ENCODE measurements around the gene CA6.
"Not testable (repeated sequence)": the region's sequence is repeated elsewhere in the genome, so short reads cannot be mapped to it uniquely, and the experiment has no call there.

Gene CA6

DNA sequence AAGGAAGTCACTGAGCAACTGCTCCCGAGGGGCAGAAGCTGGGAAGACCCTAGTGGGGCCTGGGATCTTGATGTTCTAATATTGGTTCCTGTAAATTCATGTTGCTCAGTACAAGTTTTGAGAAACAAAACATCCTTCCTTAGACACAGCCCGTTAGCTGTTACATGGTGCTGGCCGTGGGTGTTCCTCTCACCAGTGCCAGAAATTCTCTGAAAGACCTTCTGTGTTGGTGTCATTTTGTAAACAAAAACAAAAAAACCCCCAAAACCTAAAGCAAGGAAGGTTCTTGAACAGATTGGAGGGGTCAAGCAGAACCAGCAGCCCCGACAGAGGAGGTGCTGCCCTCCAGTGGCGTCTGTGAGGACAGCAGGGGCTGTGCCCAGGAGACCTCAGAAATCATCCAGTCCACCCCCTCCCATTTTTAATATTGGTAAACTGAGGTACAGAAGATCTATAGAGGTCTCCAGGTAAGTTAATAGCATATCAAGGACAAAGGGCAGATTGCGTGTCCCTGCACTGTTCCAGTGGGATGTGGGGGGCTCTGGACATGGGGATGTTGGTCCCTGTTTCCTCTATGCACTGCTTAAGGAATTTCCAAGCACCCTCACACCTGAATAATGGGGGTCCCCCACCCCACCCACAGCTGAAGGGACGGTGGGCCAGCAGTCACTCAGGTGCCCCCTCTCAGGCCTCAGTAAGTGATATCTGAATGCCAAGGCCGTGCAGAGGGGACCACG, 42.4 kb downstream of the CA6 start:
- TF ChIP-seq ZFX (IDR thresholded peaks at IDR 0.05; ENCODE audit: borderline replicate concordance), result no peak
- TF ChIP-seq, protein P1, sequence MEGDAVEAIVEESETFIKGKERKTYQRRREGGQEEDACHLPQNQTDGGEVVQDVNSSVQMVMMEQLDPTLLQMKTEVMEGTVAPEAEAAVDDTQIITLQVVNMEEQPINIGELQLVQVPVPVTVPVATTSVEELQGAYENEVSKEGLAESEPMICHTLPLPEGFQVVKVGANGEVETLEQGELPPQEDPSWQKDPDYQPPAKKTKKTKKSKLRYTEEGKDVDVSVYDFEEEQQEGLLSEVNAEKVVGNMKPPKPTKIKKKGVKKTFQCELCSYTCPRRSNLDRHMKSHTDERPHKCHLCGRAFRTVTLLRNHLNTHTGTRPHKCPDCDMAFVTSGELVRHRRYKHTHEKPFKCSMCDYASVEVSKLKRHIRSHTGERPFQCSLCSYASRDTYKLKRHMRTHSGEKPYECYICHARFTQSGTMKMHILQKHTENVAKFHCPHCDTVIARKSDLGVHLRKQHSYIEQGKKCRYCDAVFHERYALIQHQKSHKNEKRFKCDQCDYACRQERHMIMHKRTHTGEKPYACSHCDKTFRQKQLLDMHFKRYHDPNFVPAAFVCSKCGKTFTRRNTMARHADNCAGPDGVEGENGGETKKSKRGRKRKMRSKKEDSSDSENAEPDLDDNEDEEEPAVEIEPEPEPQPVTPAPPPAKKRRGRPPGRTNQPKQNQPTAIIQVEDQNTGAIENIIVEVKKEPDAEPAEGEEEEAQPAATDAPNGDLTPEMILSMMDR (IDR thresholded peaks at IDR 0.05), result peak; percentile 97
- no peak overlapping the region for H3K27ac ChIP-seq

DNA sequence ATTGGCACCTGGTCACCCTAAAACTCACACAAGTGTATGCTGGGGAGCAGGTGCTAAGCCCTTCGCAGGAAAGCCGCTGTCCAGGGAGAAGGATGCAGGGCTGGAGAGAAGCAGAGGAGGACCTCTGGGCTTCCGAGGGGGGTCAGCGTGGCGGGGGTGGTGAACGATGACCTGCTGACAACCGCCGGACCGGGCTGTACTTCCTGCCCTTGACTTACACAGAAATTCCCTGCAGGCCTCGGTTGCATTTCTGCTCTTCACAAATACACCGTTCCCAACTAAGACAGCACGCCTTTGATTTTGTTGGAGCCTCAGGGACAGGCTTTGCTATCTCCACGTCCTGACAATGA, 42.9 kb downstream of the CA6 start:
- H3K27ac ChIP-seq, result no peak overlapping the region
- no peak for TF ChIP-seq ZFX (IDR thresholded peaks at IDR 0.05; ENCODE audit: borderline replicate concordance)
- TF ChIP-seq, protein P1 (IDR thresholded peaks at IDR 0.05), result no peak

DNA sequence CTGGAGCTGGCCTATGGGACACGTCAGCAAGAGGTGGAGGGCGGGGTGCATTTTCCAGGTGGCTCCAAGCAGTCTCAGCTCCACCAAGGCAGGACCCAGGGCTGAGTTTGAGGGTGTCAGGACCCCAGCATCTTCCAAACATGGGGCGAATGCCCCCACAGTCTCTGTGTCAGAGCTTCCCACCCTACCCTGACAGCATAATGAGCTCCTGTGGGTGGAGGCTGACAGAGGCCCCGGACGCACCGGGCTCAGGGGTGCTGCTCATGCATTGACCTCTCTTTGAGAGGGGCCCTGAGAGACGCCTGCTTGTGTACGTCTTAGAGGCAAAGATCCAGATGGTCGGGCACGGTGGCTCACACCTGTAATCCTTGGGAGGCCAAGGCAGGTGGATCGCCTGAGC, 43.4 kb downstream of the CA6 start:
- H3K27ac ChIP-seq, result no peak overlapping the region
- no peak for TF ChIP-seq ZFX (IDR thresholded peaks at IDR 0.05; ENCODE audit: borderline replicate concordance)

DNA sequence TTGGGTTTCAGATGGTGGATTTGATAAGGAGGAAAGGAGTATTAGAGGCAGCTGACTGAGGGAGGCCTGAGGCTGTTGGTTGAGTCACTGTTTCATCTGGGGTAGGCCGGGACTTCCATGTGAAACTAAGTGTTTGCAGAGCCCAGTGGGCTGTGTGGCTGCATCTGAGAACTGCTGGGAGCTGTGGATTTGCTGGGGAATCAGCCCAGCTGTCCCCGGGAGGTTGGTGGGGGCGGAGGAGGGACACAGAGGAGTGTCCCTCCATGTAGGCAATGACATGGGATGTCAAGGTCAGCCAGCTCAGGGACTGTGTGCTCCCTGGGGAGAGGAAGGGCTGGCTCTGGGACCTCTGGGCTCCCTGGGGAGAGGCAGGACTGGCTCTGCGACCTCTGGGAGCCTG, 44.2 kb downstream of the CA6 start:
- no peak for TF ChIP-seq ZFX (IDR thresholded peaks at IDR 0.05; ENCODE audit: borderline replicate concordance)
- TF ChIP-seq, protein P1 (IDR thresholded peaks at IDR 0.05), result no peak

DNA sequence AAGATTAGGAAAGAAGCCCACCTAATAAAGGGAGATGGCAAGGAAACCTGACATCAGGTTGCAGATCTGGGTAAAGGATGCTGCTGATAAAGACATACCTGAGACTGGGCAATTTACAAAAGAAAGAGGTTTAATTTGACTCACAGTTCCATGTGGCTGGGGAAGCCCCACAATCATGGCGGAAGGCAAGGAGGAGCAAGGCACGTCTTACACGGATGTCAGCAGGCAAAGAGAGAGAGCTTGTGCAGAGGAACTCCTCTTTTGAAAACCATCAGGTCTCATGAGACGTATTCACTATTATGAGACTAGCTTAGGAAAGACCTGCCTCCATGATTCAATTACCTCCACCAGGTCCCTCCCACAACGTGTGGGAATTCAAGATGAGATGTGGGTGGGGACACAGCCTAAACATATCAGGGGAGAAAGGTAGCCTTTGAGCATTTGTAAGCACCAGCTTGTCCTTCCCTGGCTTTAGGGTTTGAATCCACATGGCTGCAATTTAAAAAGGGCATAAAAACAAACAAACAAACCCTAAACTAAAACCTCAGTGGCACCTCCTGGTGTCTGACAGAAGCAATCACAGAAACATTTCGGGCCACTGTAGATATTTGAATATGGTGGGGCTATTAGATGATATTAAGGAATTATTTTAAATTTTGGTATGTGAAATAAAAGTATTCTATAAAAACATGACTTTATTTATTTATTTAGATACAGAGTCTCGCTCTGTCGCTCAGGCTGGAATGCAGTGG, 47.4 kb downstream of the CA6 start:
- no peak overlapping the region for H3K27ac ChIP-seq
- no peak for TF ChIP-seq ZFX (IDR thresholded peaks at IDR 0.05; ENCODE audit: borderline replicate concordance)
- TF ChIP-seq, protein P1 (IDR thresholded peaks at IDR 0.05), result peak; percentile 40

More for the DNA sequence above, 44.2 kb downstream of the CA6 start:
- H3K27ac ChIP-seq, result no peak overlapping the region

DNA sequence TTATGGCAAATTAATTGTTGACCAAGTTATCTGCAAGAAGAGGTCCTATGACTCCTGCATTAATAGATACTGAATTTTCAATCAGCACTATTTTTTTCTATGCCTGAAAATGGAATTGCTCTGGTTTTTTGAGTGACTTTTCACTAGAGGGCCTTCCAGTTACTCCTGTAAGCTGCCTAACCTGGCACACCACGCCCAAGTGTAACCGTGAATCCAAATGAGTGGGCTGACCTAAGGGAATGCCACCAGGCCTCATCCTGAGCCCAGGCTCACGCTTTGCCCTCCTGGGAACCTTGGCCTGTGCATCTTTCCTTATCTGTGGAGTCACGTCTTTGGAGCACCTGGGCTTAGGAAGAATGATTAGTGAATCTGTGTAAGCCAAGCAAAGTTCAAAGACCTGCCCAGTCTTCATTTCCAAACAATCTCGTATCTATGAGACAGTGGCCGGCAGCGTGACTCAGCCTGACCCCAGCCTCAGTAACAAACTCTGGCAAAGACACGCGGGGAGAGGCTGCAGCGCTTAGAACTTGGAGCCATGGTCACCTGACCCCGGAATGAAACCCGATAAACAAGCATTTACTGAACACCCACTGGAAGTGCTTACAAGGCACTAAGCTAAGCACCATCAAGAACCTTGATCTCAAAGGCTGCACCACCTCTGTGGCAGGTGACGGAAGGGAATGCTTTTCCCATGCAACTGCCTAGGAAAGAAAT, 48.5 kb downstream of the CA6 start:
- H3K27ac ChIP-seq, result not testable (repeated sequence)

DNA sequence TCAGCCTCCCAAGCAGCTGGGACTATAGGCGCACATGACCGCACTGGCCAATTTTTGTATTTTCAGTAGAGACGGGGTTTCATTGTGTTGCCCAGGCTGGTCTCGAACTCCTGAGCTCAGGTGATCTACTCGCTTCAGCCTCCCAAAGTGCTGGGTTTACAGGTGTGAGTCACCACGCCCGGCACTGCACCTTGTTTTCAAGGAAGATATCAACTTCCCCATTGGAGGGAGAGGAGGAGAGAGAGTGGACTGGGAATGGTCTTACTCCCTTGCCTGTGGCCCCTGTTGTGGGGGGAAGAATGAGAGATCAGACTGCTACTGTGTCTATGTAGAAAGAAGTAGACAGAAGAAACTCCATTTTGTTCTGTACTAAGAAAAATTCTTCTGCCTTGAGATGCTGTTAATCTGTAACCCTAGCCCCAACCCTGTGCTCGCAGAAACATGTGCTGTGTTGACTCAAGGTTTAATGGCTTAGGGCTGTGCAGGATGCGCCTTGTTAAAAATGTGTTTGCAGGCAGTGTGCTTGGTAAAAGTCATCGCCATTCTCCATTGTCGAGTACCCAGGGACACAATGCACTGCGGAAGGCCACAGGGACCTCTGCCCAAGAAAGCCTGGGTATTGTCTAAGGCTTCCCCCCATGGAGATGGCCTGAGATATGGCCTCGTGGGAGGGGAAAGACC, 56.0 kb downstream of the CA6 start:
- H3K27ac ChIP-seq, result peak overlapping the region; percentile 76

DNA sequence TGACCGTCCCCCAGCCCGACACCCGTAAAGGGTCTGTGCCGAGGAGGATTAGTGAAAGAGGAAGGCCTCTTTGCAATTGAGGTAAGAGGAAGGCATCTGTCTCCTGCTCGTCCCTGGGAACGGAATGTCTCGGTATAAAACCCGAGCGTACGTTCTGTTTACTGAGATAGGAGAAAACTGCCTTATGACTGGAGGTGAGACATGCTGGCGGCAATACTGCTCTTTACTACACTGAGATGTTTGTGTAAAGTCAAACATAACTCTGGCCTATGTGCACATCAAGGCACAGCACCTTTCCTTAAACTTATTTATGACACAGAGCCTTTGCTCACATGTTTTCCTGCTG, 56.5 kb downstream of the CA6 start:
- peak overlapping the region; percentile 76 for H3K27ac ChIP-seq

DNA sequence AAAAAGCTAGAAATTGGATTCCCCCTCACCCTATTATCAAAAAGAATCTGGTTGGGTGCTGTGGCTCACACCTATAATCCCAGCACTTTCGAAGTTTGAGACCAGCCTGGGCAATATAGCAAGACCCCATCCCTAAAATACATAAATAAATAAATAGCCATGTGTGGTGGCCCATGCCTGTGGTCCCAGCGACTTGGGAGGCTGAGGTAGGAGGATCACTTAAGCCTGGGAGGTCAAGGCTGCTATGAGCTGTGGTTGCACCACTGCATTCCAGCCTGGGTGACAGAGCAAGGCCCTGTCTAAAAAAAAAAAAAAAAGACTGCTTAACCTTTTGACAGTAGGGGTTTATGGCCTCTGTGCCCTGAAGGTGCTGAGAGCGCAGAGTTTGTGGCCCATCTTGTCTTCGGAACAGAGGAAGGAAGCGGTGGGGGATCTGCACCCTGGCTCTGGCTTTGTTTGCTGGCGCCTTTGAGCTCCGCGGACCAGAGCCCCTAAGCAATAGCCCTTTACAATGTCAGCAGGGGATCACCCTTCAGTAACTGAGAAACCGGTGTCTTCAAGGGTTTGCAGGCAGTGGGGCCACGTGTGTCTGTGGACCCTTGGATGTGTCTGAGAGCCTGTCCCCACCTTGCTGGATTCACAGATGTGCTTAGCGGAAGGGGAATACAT, 58.5 kb downstream of the CA6 start:
- no peak overlapping the region for H3K27ac ChIP-seq
- TF ChIP-seq ZFX (IDR thresholded peaks at IDR 0.05; ENCODE audit: borderline replicate concordance), result no peak
- TF ChIP-seq, protein P1 (IDR thresholded peaks at IDR 0.05), result no peak

Measured in 22Rv1 (cell line).